ENCODE results near the gene TMEM167A. TPM values are rescaled to one million over a fixed set of nuclear protein-coding genes. Genes with fewer than 3 reads are reported as not detected.
A peak's percentile ranks its signal among the peaks of the same experiment; 100 is the strongest.

Gene TMEM167A, protein sequence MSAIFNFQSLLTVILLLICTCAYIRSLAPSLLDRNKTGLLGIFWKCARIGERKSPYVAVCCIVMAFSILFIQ
- 10 to 100 TPM; 35.9 to 65.8 (median 44.2) TPM for polyA plus RNA-seq
- long read RNA-seq, donor 1, full-length matches to known transcripts: 65 of 99 reads
- long read RNA-seq, donor 1, partial matches to known transcripts: 34 of 99 reads
- long read RNA-seq, donor 1, other reads (novel, unspliced or antisense): 0 of 99 reads
- long read RNA-seq, donor 2, full-length matches to known transcripts: 18 of 27 reads
- long read RNA-seq, donor 2, partial matches to known transcripts: 9 of 27 reads
- long read RNA-seq, donor 2, other reads (novel, unspliced or antisense): 0 of 27 reads
- long read RNA-seq, donor 3, full-length matches to known transcripts: 32 of 37 reads
- long read RNA-seq, donor 3, partial matches to known transcripts: 5 of 37 reads
- long read RNA-seq, donor 3, other reads (novel, unspliced or antisense): 0 of 37 reads
- long read RNA-seq, donor 4, full-length matches to known transcripts: 2 of 2 reads
- long read RNA-seq, donor 4, partial matches to known transcripts: 0 of 2 reads
- long read RNA-seq, donor 4, other reads (novel, unspliced or antisense): 0 of 2 reads
- long read RNA-seq, donor 5, full-length matches to known transcripts: 3 of 3 reads
- long read RNA-seq, donor 5, partial matches to known transcripts: 0 of 3 reads
- long read RNA-seq, donor 5, other reads (novel, unspliced or antisense): 0 of 3 reads
- long read RNA-seq, donor 6, full-length matches to known transcripts: 24 of 24 reads
- long read RNA-seq, donor 6, partial matches to known transcripts: 0 of 24 reads
- long read RNA-seq, donor 6, other reads (novel, unspliced or antisense): 0 of 24 reads
- long read RNA-seq, donor 7, full-length matches to known transcripts: 47 of 47 reads
- long read RNA-seq, donor 7, partial matches to known transcripts: 0 of 47 reads
- long read RNA-seq, donor 7, other reads (novel, unspliced or antisense): 0 of 47 reads
- long read RNA-seq, donor 8, full-length matches to known transcripts: 4 of 4 reads
- long read RNA-seq, donor 8, partial matches to known transcripts: 0 of 4 reads
- long read RNA-seq, donor 8, other reads (novel, unspliced or antisense): 0 of 4 reads
- long read RNA-seq, donor 9, full-length matches to known transcripts: 11 of 11 reads
- long read RNA-seq, donor 9, partial matches to known transcripts: 0 of 11 reads
- long read RNA-seq, donor 9, other reads (novel, unspliced or antisense): 0 of 11 reads
- long read RNA-seq, donor 10, full-length matches to known transcripts: 53 of 63 reads
- long read RNA-seq, donor 10, partial matches to known transcripts: 10 of 63 reads
- long read RNA-seq, donor 10, other reads (novel, unspliced or antisense): 0 of 63 reads

DNA sequence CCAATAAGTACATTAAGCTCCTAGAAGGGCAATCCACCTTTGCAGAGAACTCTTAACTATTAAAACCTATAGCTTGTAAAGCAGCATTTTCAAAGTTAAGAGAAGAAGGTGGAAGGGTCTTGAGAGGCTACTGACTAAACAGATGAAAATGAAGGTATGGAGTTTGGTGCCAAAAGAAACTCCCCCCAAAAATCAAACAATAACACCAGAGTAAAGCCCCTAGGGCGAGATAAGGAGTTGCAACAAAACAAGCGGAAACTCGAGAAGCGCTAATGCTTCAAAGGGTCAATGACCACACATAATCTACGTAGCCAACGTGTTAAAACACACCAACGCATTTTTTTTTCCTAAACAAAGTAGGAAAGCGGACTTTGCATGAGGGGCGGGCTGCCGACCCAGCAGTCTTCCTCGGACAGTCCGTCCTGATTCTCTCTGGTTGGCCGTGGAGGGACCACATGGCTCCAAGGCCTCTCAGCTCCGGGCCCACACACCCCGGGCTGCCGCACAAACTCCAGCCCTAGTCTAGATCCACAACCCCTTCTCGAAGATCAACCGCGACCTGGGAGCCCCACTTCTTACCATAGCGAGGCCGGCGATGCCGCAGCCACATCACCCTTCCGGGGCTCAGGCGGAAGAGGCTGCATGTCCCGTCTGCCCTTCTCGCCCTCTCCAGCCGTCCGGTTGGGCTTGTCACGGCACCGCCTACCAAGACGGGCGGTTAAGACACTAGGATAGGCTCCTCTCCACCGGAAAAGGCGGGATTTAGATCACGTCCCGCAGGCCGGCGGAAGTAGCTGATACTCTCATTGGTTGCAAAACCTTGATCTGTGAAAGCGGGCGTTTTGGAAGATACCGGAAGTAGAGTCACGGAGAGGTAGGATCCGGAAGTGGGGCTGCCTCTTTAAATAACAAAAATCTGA, at the start of gene TMEM167A, which contains the start of gene XRCC4:
TMEM167A (minus strand) TSS at position 653 of the 920 bp plus-strand sequence; CDS start at position 582, 71 bp downstream.
XRCC4 (plus strand) TSS at position 806 of the 920 bp plus-strand sequence. CDS start 27,373 bp downstream, outside the sequence.
- Histone ChIP-seq H3K27ac (ENCODE audit: low read depth in 1 of 3, low read length in 2 of 3) (peak within 1 kb of the TSS; percentile 96 to 99 (median 97)), H3K4me1 (ENCODE audit: control insufficient read depth in 3 of 3, insufficient read depth in 2 of 3, low read depth in 1 of 3, low read length in 2 of 3) (peaks cover 0 to 7% (median 6%) of the 10 kb centered on the region in 3 donors), H3K27me3 (ENCODE audit: control insufficient read depth in 3 of 3, insufficient read depth in 3 of 3, low read length in 3 of 3) (no peaks in the 10 kb centered on the region), H3K9me3 (ENCODE audit: control insufficient read depth in 2 of 2, insufficient read depth in 1 of 2, low read depth in 1 of 2, low read length in 1 of 2) (no peaks in the 10 kb centered on the region), H3K36me3 (ENCODE audit: control insufficient read depth in 3 of 3, insufficient read depth in 2 of 3, low read depth in 1 of 3, low read length in 3 of 3) (peaks cover 0 to 3% (median 2%) of the 10 kb centered on the region in 3 donors), H3K4me3 (ENCODE audit: low read depth in 1 of 3, low read length in 3 of 3) (peak within 1 kb of the TSS; percentile 87 to 100 (median 99))
- peak; percentile 98 to 100 for DNase-seq
- FAIRE-seq: peak; percentile 81
- 0% methylated on average over 44 of the region's 44 CpGs for WGBS, 3 donors

DNA sequence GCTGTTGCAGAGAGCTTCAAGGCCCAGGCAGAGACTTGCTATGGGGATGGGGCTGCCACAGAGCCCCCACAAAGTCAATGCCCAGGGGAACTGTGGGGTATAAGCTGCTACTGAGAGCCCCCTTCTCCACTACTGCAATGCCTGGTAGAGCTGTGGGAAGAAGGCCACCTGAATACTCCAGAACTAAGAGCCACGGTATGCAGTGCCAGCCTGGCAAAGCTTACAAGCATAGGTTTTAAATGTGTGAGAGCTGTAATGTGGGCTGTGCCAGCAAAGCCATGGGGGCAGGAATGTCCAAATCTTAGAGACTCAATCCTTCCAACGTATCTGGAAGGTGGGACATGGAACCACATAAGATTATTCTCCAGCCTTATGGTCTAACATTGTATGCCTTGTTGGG, 49.3 kb upstream of the TMEM167A start:
- 69 to 73% (median 72%) methylated on average over 2 of the region's 2 CpGs for WGBS, 3 donors
- no peak for FAIRE-seq

DNA sequence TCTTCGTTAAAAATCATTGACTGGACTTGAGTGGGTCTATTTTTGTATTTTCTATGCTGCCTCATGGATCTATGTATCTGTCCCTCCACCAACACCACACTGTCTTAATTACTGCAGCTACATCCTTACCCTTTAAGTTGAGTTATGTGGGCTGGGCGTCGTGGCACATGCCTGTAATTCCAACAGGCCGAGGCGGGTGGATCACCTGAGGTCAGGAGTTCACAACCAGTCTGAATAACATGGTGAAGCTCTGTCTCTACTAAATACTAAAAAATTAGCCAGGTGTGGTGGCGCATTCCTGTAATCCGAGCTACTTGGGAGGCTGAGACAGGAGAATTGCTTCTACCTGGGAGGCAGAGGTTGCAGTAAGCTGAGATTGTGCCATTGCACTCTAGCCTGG, 48.4 kb upstream of the TMEM167A start:
- no peaks in the 10 kb centered on the region for H3K4me1 ChIP-seq (ENCODE audit: control insufficient read depth in 3 of 3, insufficient read depth in 2 of 3, low read depth in 1 of 3, low read length in 2 of 3)
- no peak for DNase-seq
- FAIRE-seq: no peak
- H3K4me3 ChIP-seq (ENCODE audit: low read depth in 1 of 3, low read length in 3 of 3): no peak overlapping the region
- peaks cover 0 to 7% of the 10 kb centered on the region in 2 donors for H3K9me3 ChIP-seq (ENCODE audit: control insufficient read depth in 2 of 2, insufficient read depth in 1 of 2, low read depth in 1 of 2, low read length in 1 of 2)
- H3K27me3 ChIP-seq (ENCODE audit: control insufficient read depth in 3 of 3, insufficient read depth in 3 of 3, low read length in 3 of 3): no peaks in the 10 kb centered on the region
- no peak overlapping the region for H3K27ac ChIP-seq (ENCODE audit: low read depth in 1 of 3, low read length in 2 of 3)
- 87 to 89% (median 88%) methylated on average over 7 of the region's 7 CpGs for WGBS, 3 donors
- peaks cover 0 to 3% (median 2%) of the 10 kb centered on the region in 3 donors for H3K36me3 ChIP-seq (ENCODE audit: control insufficient read depth in 3 of 3, insufficient read depth in 2 of 3, low read depth in 1 of 3, low read length in 3 of 3)

More for the DNA sequence above, 49.3 kb upstream of the TMEM167A start:
- no peak for DNase-seq
- H3K27ac ChIP-seq (ENCODE audit: low read depth in 1 of 3, low read length in 2 of 3): no peak overlapping the region
- peaks cover 0 to 7% of the 10 kb centered on the region in 2 donors for H3K9me3 ChIP-seq (ENCODE audit: control insufficient read depth in 2 of 2, insufficient read depth in 1 of 2, low read depth in 1 of 2, low read length in 1 of 2)
- H3K4me1 ChIP-seq (ENCODE audit: control insufficient read depth in 3 of 3, insufficient read depth in 2 of 3, low read depth in 1 of 3, low read length in 2 of 3): no peaks in the 10 kb centered on the region
- H3K36me3 ChIP-seq (ENCODE audit: control insufficient read depth in 3 of 3, insufficient read depth in 2 of 3, low read depth in 1 of 3, low read length in 3 of 3): peaks cover 0 to 3% (median 2%) of the 10 kb centered on the region in 3 donors
- no peaks in the 10 kb centered on the region for H3K27me3 ChIP-seq (ENCODE audit: control insufficient read depth in 3 of 3, insufficient read depth in 3 of 3, low read length in 3 of 3)
- H3K4me3 ChIP-seq (ENCODE audit: low read depth in 1 of 3, low read length in 3 of 3): no peak overlapping the region

DNA sequence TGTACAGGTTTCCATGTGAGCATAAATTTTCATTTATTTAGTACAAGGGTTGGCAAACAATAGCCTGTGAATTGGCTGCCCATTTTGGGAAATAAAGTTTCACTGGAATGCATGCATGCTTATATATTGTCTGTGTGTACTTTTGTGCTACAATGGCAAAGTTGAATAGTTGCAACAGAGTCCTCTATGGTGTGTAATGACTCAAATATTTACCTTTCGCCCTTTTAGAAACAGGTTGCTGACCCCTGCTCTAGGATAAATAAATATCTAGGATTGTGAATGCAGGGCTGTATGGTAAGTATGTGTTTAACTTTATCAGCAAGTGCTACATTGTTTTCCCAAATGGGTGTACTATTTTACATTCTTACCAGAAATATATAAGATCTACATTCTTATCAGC, 47.4 kb upstream of the TMEM167A start:
- H3K36me3 ChIP-seq (ENCODE audit: control insufficient read depth in 3 of 3, insufficient read depth in 2 of 3, low read depth in 1 of 3, low read length in 3 of 3): peaks cover 0 to 3% (median 2%) of the 10 kb centered on the region in 3 donors
- H3K4me3 ChIP-seq (ENCODE audit: low read depth in 1 of 3, low read length in 3 of 3): no peak overlapping the region
- no peaks in the 10 kb centered on the region for H3K27me3 ChIP-seq (ENCODE audit: control insufficient read depth in 3 of 3, insufficient read depth in 3 of 3, low read length in 3 of 3)
- no peak overlapping the region for H3K27ac ChIP-seq (ENCODE audit: low read depth in 1 of 3, low read length in 2 of 3)
- peaks cover 0 to 7% of the 10 kb centered on the region in 2 donors for H3K9me3 ChIP-seq (ENCODE audit: control insufficient read depth in 2 of 2, insufficient read depth in 1 of 2, low read depth in 1 of 2, low read length in 1 of 2)
- FAIRE-seq (no peak), DNase-seq (no peak)
- H3K4me1 ChIP-seq (ENCODE audit: control insufficient read depth in 3 of 3, insufficient read depth in 2 of 3, low read depth in 1 of 3, low read length in 2 of 3): no peaks in the 10 kb centered on the region
- 94 to 96% (median 96%) methylated on average over 1 of the region's 1 CpG for WGBS, 3 donors

DNA sequence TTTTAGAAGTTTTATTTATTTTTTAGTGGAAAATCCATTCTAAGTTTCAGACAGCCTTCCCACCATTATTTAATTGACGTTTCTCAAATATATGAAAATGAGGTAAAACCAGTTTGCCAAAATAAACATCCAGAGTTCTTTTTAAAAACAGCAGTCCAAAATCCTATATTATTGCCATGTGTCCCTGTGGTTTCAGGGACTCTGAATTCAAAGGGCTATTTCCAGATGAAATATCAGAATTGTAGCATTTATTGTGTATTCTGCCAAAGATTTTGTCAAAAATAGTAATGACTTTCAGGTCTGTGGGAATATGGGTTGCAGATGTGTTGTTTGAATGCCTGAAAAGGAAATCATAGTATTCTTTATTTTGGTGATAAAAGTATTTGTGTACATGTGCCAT, 41.8 kb upstream of the TMEM167A start:
- Histone ChIP-seq H3K27me3 (ENCODE audit: control insufficient read depth in 3 of 3, insufficient read depth in 3 of 3, low read length in 3 of 3) (no peaks in the 10 kb centered on the region), H3K4me3 (ENCODE audit: low read depth in 1 of 3, low read length in 3 of 3) (no peak overlapping the region), H3K9me3 (ENCODE audit: control insufficient read depth in 2 of 2, insufficient read depth in 1 of 2, low read depth in 1 of 2, low read length in 1 of 2) (peaks cover 0 to 8% of the 10 kb centered on the region in 2 donors), H3K36me3 (ENCODE audit: control insufficient read depth in 3 of 3, insufficient read depth in 2 of 3, low read depth in 1 of 3, low read length in 3 of 3) (peaks cover 0 to under 1% (median 0%) of the 10 kb centered on the region in 3 donors), H3K27ac (ENCODE audit: low read depth in 1 of 3, low read length in 2 of 3) (no peak overlapping the region), H3K4me1 (ENCODE audit: control insufficient read depth in 3 of 3, insufficient read depth in 2 of 3, low read depth in 1 of 3, low read length in 2 of 3) (no peaks in the 10 kb centered on the region)
- DNase-seq (no peak), FAIRE-seq (no peak)
- WGBS, 3 donors: 91 to 100% (median 92%) methylated on average over 1 of the region's 1 CpG

DNA sequence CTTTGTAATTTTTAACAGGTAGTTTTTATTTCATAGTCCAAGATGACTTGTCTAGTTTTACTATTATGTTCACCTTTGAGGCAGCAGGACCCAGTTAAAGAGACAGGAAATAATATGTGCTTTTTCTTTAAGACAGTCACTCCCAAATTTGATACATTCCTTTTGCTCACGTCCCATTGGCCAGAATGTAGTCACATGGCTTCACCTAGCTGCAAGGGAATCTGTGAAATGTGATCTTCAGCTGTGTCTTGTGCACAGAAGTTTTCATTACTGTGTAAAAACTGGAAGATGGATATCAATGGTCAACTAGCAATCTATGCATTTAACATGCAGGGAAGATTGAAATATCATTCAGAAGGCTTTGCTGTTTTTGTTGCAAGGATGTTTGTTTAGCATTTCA, 41.3 kb upstream of the TMEM167A start:
- no peak for FAIRE-seq
- H3K4me3 ChIP-seq (ENCODE audit: low read depth in 1 of 3, low read length in 3 of 3): no peak overlapping the region
- peaks cover 0 to 13% of the 10 kb centered on the region in 2 donors for H3K9me3 ChIP-seq (ENCODE audit: control insufficient read depth in 2 of 2, insufficient read depth in 1 of 2, low read depth in 1 of 2, low read length in 1 of 2)
- 86 to 89% (median 88%) methylated on average over 1 of the region's 1 CpG for WGBS, 3 donors
- DNase-seq: no peak
- no peaks in the 10 kb centered on the region for H3K27me3 ChIP-seq (ENCODE audit: control insufficient read depth in 3 of 3, insufficient read depth in 3 of 3, low read length in 3 of 3)
- no peak overlapping the region for H3K27ac ChIP-seq (ENCODE audit: low read depth in 1 of 3, low read length in 2 of 3)
- no peaks in the 10 kb centered on the region for H3K4me1 ChIP-seq (ENCODE audit: control insufficient read depth in 3 of 3, insufficient read depth in 2 of 3, low read depth in 1 of 3, low read length in 2 of 3)
- H3K36me3 ChIP-seq (ENCODE audit: control insufficient read depth in 3 of 3, insufficient read depth in 2 of 3, low read depth in 1 of 3, low read length in 3 of 3): peaks cover 0 to 3% (median 0%) of the 10 kb centered on the region in 3 donors

DNA sequence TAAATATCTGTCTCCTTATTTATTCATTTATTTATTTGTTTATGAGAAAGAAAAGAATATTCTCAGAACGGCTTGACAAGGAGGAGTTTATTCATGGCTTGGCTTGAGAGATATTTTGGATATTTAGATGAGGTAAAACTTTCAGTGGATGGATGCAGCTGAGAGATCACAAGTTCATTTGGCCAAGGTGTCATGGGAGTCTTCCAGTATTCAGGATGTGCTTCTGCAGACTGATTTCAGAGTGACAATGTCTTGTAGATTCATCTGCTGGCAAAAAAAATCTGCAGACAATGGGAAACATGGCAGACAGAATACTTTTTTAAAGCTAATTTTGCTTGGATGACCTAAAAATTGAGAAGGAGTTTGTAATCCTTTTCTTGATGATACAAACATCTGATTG, 38.6 kb upstream of the TMEM167A start:
- DNase-seq (no peak), FAIRE-seq (no peak)
- Histone ChIP-seq H3K4me1 (ENCODE audit: control insufficient read depth in 3 of 3, insufficient read depth in 2 of 3, low read depth in 1 of 3, low read length in 2 of 3) (no peaks in the 10 kb centered on the region), H3K27ac (ENCODE audit: low read depth in 1 of 3, low read length in 2 of 3) (no peak overlapping the region), H3K4me3 (ENCODE audit: low read depth in 1 of 3, low read length in 3 of 3) (no peak overlapping the region), H3K36me3 (ENCODE audit: control insufficient read depth in 3 of 3, insufficient read depth in 2 of 3, low read depth in 1 of 3, low read length in 3 of 3) (peaks cover 0 to 3% (median 0%) of the 10 kb centered on the region in 3 donors), H3K27me3 (ENCODE audit: control insufficient read depth in 3 of 3, insufficient read depth in 3 of 3, low read length in 3 of 3) (no peaks in the 10 kb centered on the region), H3K9me3 (ENCODE audit: control insufficient read depth in 2 of 2, insufficient read depth in 1 of 2, low read depth in 1 of 2, low read length in 1 of 2) (peaks cover 0 to 21% of the 10 kb centered on the region in 2 donors)
- WGBS, 3 donors: 85 to 92% (median 86%) methylated on average over 1 of the region's 1 CpG

Data from small intestine (tissue), 16 donors.